Skin epidermis (tissue), 12 donors: Measurements from ENCODE around the gene INSR.
"Not testable (repeated sequence)": the region's sequence is repeated elsewhere in the genome, so short reads cannot be mapped to it uniquely, and the experiment has no call there.

ENCODE experiments used
- H3K27ac ChIP-seq, 21 experiments: fragments of 200-600 bp; sonication (generic) in 11 of 21; one replicate each; pipeline ENCODE4 v1.5.0; 2020; ENCODE audit warnings: mild to moderate bottlenecking in 3 of 21, inconsistent platforms in 2 of 21, moderate library complexity in 2 of 21
- H3K4me3 ChIP-seq, 7 experiments: fragments of 200-600 bp; sonication (generic) in 2 of 7; one replicate each; pipeline ENCODE4 v1.5.0; 2020; ENCODE audit warnings: inconsistent platforms in 2 of 7, mild to moderate bottlenecking in 2 of 7, moderate library complexity in 1 of 7

The INSR gene

GRCh38 chr19:7293762-7294557, at the start of gene INSR:
Gene INSR, minus strand, starts transcription at chr19:7294414. Its CDS starts 523 bp downstream, at chr19:7293891.
- peak within 1 kb of the TSS; percentile 75 to 98 (median 86) for H3K4me3 ChIP-seq
- H3K27ac ChIP-seq = peak within 1 kb of the TSS in 20 of 21 experiments; percentile 68 to 95 (median 84)

- Histone ChIP-seq H3K27ac (no peak overlapping the region), H3K4me3 (no peak overlapping the region)
Observed at GRCh38 chr19:7342143-7342542, 47.9 kb upstream of the INSR start.

GRCh38 chr19:7340959-7341837, 47.0 kb upstream of the INSR start:
- H3K27ac ChIP-seq = peak overlapping the region in 1 of 21 experiments; percentile 2

GRCh38 chr19:7337380-7338194, 43.4 kb upstream of the INSR start:
- H3K27ac ChIP-seq = peak overlapping the region in 6 of 21 experiments; percentile 8 to 74 (median 49)

More at GRCh38 chr19:7340959-7341837, 47.0 kb upstream of the INSR start:
- H3K4me3 ChIP-seq = no peak overlapping the region

GRCh38 chr19:7336321-7336973, 42.2 kb upstream of the INSR start:
- H3K27ac ChIP-seq = peak overlapping the region in 5 of 21 experiments; percentile 8 to 74 (median 44)
- no peak overlapping the region for H3K4me3 ChIP-seq

More at GRCh38 chr19:7337380-7338194, 43.4 kb upstream of the INSR start:
- H3K4me3 ChIP-seq = no peak overlapping the region

GRCh38 chr19:7333198-7334118, 39.2 kb upstream of the INSR start:
- H3K27ac ChIP-seq = no peak overlapping the region
- no peak overlapping the region for H3K4me3 ChIP-seq

GRCh38 chr19:7331446-7331845, 37.2 kb upstream of the INSR start:
- H3K27ac ChIP-seq = no peak overlapping the region
- H3K4me3 ChIP-seq = no peak overlapping the region

- no peak overlapping the region for H3K4me3 ChIP-seq
- H3K27ac ChIP-seq = no peak overlapping the region
Observed at GRCh38 chr19:7328647-7329046, 34.4 kb upstream of the INSR start.

- H3K27ac ChIP-seq = no peak overlapping the region
- no peak overlapping the region for H3K4me3 ChIP-seq
Observed at GRCh38 chr19:7327802-7328201, 33.6 kb upstream of the INSR start.

- Histone ChIP-seq H3K4me3 (no peak overlapping the region), H3K27ac (no peak overlapping the region)
Observed at GRCh38 chr19:7326105-7326877, 32.1 kb upstream of the INSR start.

GRCh38 chr19:7318176-7318575, 24.0 kb upstream of the INSR start:
- H3K27ac ChIP-seq = no peak overlapping the region
- no peak overlapping the region for H3K4me3 ChIP-seq

GRCh38 chr19:7312816-7313215, 18.6 kb upstream of the INSR start:
- H3K4me3 ChIP-seq = no peak overlapping the region
- H3K27ac ChIP-seq = no peak overlapping the region

GRCh38 chr19:7311911-7312310, 17.7 kb upstream of the INSR start:
- Histone ChIP-seq H3K4me3 (no peak overlapping the region), H3K27ac (no peak overlapping the region)

GRCh38 chr19:7308327-7308726, 14.1 kb upstream of the INSR start:
- not testable (repeated sequence) for H3K27ac ChIP-seq, H3K4me3 ChIP-seq

GRCh38 chr19:7307590-7308218, 13.5 kb upstream of the INSR start:
- H3K4me3 ChIP-seq = no peak overlapping the region
- H3K27ac ChIP-seq = no peak overlapping the region

GRCh38 chr19:7304200-7304599, 10.0 kb upstream of the INSR start:
- Histone ChIP-seq H3K4me3 (no peak overlapping the region), H3K27ac (no peak overlapping the region)

GRCh38 chr19:7303470-7303869, 9.3 kb upstream of the INSR start:
- Histone ChIP-seq H3K4me3 (no peak overlapping the region), H3K27ac (no peak overlapping the region)
